Activated B cell treated with CpG ODN at 0.5 μM for 24 hours (primary cell): Measurements from ENCODE around the gene NEGR1. TPM values are rescaled to one million over a fixed set of nuclear protein-coding genes. Genes with fewer than 3 reads are reported as not detected.

Source experiments
- ATAC-seq: fragments of 200-7000 bp; cut with Tn5 transposase; one replicate; pipeline ENCODE4 v1.10.0; 2021; ENCODE audit warnings: low read depth, mild to moderate bottlenecking, moderate library complexity
- CTCF ChIA-PET: fragments of 350-600 bp; sonication (Branson Sonifier 250); formaldehyde crosslinking; loops from one replicate; lab custom pipeline; 2021; ENCODE audit warnings: antibody characterized with exemption; lab: Charles Lee
- POLR2A ChIA-PET: fragments of 350-600 bp; sonication (Branson Sonifier 250); formaldehyde crosslinking; loops from one replicate; lab custom pipeline; 2021; ENCODE audit warnings: antibody characterized with exemption; lab: Charles Lee
- DNase-seq: peaks from one replicate; pipeline ENCODE4 v3.0.0; 2022
- H3K27ac Mint-ChIP-seq: one replicate; pipeline ENCODE4 v1.8.0; 2020; ENCODE audit warnings: mixed read lengths
- H3K27me3 Mint-ChIP-seq: one replicate; pipeline ENCODE4 v1.8.0; 2021; ENCODE audit warnings: mixed read lengths
- H3K36me3 Mint-ChIP-seq: one replicate; pipeline ENCODE4 v1.8.0; 2021; ENCODE audit warnings: low read depth, mixed read lengths
- H3K4me1 Mint-ChIP-seq: one replicate; pipeline ENCODE4 v1.8.0; 2021; ENCODE audit warnings: mixed read lengths
- H3K4me3 Mint-ChIP-seq: one replicate; pipeline ENCODE4 v1.8.0; 2020; ENCODE audit warnings: mild to moderate bottlenecking, mixed read lengths
- H3K9me3 Mint-ChIP-seq: one replicate; pipeline ENCODE4 v1.8.0; 2020; ENCODE audit warnings: mixed read lengths
- CTCF ChIP-seq: fragments of 200-600 bp; IDR thresholded peaks from one replicate; pipeline ENCODE4 v1.8.0; 2022; ENCODE audit warnings: antibody characterized with exemption, mild to moderate bottlenecking
- intact Hi-C: fragments of 100-400 bp; cut with micrococcal nuclease; formaldehyde crosslinking; loops from one replicate; pipeline ENCODE4 v1.15.1; 2024
- total RNA-seq: library from RNA; stranded (reverse); gene quantifications from 2 replicates; pipeline ENCODE4 v1.2.3, GENCODE V29; 2022

The NEGR1 gene
- total RNA-seq, 1 donor from 2014 or later: not detected

- ChIA-PET POLR2A (no interaction called here), CTCF (no interaction called here)
- Mint-ChIP-seq H3K9me3 (no peaks in the 10 kb centered on the region), H3K36me3 (no peaks in the 10 kb centered on the region), H3K27me3 (no peaks in the 10 kb centered on the region), H3K4me3 (no peak overlapping the region), H3K4me1 (no peaks in the 10 kb centered on the region), H3K27ac (no peak overlapping the region)
- intact Hi-C loops: no loop called here
- no peak for DNase-seq
- no peak for ATAC-seq
- no peak for TF ChIP-seq CTCF
These were observed 413.0 kb downstream of the NEGR1 start for GRCh38 chr1:71869326-71869725.

DNA sequence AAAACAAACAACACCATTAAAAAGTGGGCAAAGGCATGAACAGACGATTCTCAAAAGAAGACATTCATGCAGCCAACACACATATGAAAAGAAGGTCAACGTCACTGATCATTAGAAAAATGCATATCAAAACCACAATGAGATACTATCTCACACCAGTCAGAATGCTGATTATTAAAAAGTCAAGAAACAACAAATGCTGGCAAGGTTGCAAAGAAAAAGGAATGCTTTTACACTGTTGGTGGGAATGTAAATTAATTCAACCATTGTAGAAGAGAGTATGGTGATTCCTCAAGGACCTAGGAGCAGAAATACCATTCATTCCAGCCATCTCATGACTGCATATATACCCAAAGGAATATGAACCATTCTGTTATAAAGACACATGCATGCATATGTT, 419.6 kb downstream of the NEGR1 start:
- POLR2A ChIA-PET: no interaction called here
- TF ChIP-seq CTCF: no peak
- intact Hi-C loops: no loop called here
- no peak for DNase-seq
- CTCF ChIA-PET: no interaction called here
- H3K27me3 Mint-ChIP-seq: no peaks in the 10 kb centered on the region
- H3K4me1 Mint-ChIP-seq: no peaks in the 10 kb centered on the region
- H3K4me3 Mint-ChIP-seq: no peak overlapping the region
- no peak for ATAC-seq
- H3K27ac Mint-ChIP-seq: no peak overlapping the region
- no peaks in the 10 kb centered on the region for H3K36me3 Mint-ChIP-seq
- H3K9me3 Mint-ChIP-seq: no peaks in the 10 kb centered on the region

DNA sequence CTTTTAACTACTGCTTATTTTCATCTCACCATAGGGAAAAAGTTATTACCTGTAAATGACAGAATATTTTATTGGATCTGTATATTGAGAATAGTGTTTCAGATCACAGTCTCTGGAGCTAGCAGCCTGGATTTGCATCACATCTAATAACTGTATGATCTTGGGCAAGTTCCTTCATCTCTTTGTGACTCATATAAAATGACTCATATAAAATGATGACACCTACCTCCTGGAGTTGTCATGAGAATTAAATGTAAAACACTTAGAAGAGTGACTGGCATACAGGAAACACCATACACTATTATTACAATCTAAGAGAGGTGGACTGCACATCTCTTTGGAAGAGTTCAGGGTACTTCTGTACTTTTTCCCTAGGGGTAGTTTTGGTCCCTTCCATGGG, 421.3 kb downstream of the NEGR1 start:
- intact Hi-C loops: no loop called here
- Mint-ChIP-seq H3K9me3 (no peaks in the 10 kb centered on the region), H3K4me1 (no peaks in the 10 kb centered on the region), H3K36me3 (no peaks in the 10 kb centered on the region), H3K27me3 (no peaks in the 10 kb centered on the region), H3K4me3 (no peak overlapping the region), H3K27ac (no peak overlapping the region)
- CTCF ChIA-PET: no interaction called here
- POLR2A ChIA-PET: no interaction called here
- TF ChIP-seq CTCF: no peak
- no peak for DNase-seq
- ATAC-seq: no peak

DNA sequence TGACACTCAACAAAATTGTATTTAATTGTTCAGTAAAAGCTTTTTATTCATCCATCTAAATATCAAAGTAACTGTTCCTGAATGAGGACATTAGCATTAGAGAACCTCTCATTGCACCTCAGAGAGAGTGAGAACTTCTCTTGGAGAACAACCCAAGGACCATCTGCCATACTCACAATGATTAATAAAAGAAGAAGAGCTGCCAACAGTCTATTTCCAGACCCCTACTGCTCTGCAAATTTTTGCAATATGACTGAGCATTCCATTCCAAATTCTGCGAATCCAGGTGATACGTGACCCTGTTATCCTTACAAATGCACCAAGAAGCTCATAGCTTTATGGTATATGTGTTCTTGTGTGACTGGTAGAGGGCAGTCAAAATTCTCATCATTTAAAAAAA, 422.5 kb downstream of the NEGR1 start:
- intact Hi-C loops: no loop called here
- H3K4me3 Mint-ChIP-seq: no peak overlapping the region
- no peaks in the 10 kb centered on the region for H3K36me3 Mint-ChIP-seq
- no peaks in the 10 kb centered on the region for H3K9me3 Mint-ChIP-seq
- ChIA-PET CTCF (no interaction called here), POLR2A (no interaction called here)
- no peak for ATAC-seq
- no peak overlapping the region for H3K27ac Mint-ChIP-seq
- TF ChIP-seq CTCF: no peak
- H3K27me3 Mint-ChIP-seq: no peaks in the 10 kb centered on the region
- no peak for DNase-seq
- H3K4me1 Mint-ChIP-seq: no peaks in the 10 kb centered on the region

- no peak overlapping the region for H3K27ac Mint-ChIP-seq
- CTCF ChIA-PET: no interaction called here
- ATAC-seq: no peak
- H3K4me3 Mint-ChIP-seq: no peak overlapping the region
- no peak for DNase-seq
- no peak for TF ChIP-seq CTCF
- no peaks in the 10 kb centered on the region for H3K27me3 Mint-ChIP-seq
- POLR2A ChIA-PET: no interaction called here
- no peaks in the 10 kb centered on the region for H3K36me3 Mint-ChIP-seq
- H3K4me1 Mint-ChIP-seq: no peaks in the 10 kb centered on the region
- no peaks in the 10 kb centered on the region for H3K9me3 Mint-ChIP-seq
- intact Hi-C loops: no loop called here
These were observed 424.5 kb downstream of the NEGR1 start for GRCh38 chr1:71857862-71858261.
